Urothelium cell line (cell line): ENCODE measurements around the gene ACSM3.
"Not testable (repeated sequence)": the region's sequence is repeated elsewhere in the genome, so short reads cannot be mapped to it uniquely, and the experiment has no call there.

Experiments used
- DNase-seq: peaks from one replicate; pipeline ENCODE4 v3.0.0; 2011; ENCODE audit warnings: low spot score, mixed read lengths
- FAIRE-seq: peaks from 2 replicates; lab custom pipeline; 2011; peaks lifted over from hg19 to GRCh38; lab: Jason Lieb, UNC

Gene ACSM3

DNA sequence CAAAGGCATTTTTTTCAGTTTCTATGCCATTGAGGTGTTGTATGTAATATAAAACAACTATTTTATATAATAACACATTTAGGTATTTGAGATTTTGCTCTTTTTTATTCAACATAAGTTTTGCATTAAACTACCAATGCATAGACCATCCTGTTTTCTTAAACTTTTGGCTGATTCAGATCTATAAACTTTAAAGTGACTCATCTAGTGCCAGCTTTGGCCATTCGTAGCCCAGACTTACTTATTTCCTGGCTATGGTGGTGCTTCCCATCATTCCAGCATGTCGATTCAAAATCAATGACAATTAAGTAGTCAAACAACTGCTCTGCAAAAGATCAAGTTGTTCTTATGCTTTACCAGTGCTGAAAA is 39.4 kb downstream of the ACSM3 start:
- no peak for DNase-seq
- FAIRE-seq: no peak

DNA sequence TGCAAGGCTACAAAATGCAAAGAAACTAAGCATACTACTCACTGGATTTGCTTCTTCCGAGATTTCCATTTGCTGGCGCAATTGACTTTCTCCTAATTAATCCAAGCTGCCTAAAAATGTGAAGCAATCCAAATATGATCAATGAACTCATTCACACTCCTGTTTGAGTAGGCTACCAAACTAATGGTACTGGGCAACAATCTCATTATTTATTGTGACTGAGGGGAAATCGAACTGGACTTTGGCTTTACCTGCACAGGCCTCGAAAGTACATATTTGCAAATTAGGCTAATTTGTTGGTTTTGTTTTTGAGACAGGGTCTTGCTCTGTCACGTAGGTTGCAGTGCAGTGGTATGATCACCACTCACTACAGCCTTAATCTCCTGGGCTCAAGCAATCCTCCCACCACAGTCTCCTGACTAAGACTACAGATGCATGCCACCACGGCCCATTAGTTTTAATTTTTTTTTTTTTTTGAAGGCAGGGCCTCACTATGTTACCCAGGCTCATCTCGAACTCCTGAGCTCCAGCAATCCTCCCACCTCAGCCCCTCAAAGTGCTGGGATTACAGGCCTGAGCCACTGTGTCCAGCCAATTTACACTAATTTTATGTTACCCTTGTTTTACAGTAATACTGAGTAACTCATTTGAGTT is 39.9 kb downstream of the ACSM3 start:
- FAIRE-seq (no peak), DNase-seq (no peak)

- not testable (repeated sequence) for DNase-seq
Observed at GRCh38 chr16:20805684-20806167, 41.9 kb downstream of the ACSM3 start.

DNA sequence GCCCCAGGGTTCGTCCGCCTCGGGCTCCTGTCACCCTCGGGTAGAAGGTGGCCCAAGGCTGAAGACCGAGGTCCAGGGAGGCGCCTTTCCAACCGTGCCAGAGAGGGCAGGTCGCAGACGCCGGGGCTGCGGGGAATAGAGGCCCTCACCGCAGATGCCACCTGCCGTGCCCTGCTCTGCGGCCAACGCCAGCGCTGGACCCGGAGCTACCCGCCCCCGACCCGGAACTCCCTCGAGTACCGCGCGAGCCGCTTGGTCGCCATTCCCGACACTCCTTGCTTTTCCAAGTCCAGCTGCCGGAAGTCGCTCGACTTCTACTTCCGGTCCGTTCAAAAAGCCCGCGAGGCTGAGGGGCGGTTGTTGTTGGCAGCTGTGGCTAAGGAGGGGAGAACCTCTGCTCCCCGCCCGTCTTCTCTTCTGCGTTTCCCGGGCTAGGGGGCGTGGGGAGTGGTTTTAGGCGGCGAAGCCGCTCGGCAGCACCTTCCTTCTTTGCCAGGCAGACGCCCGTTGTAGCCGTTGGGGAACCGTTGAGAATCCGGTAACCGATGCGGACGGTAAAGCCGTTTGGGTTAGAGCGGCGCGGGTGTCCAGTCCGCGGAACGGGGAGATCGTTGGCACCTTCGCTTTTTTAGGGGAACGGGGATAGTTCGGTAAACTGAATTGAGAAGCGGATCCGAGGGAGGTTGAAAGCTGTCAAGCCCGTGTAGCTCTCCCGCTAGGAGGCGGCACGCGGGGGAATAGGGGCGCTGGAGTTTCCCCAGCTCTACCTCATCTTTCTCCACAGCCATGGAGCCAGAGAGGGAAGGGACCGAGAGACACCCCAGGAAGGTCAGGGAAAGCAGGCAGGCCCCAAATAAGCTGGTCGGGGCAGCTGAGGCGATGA is 42.6 kb downstream of the ACSM3 start, which contains the start of the genes ERI2 and REXO5:
TSS of gene ERI2 (minus strand) at position 305 of the 883 bp plus-strand sequence. CDS start at position 263, 42 bp downstream.
TSS of gene REXO5 (plus strand) at position 360 of the 883 bp plus-strand sequence. CDS start at position 787, 427 bp downstream.
- FAIRE-seq (no peak), DNase-seq (peak; percentile 92)

More at GRCh38 chr16:20805684-20806167, 41.9 kb downstream of the ACSM3 start:
- FAIRE-seq: not testable (repeated sequence)

DNA sequence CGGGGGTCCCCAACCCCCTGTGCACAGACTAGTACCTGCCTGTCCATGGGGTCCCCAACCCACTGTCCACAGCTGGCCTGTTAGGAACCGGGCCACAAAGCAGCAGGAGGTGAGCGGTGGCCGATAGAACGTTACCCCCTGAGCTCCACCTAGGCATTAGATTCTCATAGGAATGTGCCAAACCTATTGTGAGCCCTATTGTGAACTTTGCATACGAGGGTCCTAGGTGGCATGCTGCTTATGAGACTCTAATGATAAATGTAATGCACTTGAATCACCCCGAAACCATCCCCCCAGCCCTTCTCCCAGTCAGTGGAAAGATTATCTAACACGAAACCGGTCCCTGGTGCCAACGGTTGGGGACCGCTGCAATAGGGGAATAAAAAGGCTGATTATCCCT is 44.0 kb downstream of the ACSM3 start:
- FAIRE-seq: no peak
- DNase-seq: no peak

- FAIRE-seq (no peak), DNase-seq (no peak)
Observed at GRCh38 chr16:20811889-20812439, 48.1 kb downstream of the ACSM3 start.

DNA sequence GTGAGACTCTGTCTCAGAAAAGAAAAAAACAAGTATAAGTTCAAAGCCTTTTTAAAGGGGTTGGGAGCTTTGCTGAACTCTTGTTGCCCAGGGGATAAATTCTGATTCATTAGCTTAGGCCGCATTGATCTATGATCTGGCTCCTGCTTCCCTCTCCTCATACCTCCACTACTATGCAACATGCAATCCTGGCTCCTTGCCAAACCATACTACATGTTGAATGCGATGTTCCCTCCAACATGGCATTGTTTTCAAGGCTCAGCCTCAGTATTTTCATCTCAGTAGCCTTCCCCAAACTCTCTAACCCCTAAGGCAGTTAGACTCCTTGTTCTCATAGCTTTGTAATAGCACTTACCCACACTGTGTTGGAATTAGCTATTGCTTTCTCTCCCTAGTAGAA is 48.7 kb downstream of the ACSM3 start:
- DNase-seq (no peak), FAIRE-seq (peak; percentile 46)

- no peak for DNase-seq
- FAIRE-seq: no peak
Observed at GRCh38 chr16:20814784-20815183, 51.0 kb downstream of the ACSM3 start.

DNA sequence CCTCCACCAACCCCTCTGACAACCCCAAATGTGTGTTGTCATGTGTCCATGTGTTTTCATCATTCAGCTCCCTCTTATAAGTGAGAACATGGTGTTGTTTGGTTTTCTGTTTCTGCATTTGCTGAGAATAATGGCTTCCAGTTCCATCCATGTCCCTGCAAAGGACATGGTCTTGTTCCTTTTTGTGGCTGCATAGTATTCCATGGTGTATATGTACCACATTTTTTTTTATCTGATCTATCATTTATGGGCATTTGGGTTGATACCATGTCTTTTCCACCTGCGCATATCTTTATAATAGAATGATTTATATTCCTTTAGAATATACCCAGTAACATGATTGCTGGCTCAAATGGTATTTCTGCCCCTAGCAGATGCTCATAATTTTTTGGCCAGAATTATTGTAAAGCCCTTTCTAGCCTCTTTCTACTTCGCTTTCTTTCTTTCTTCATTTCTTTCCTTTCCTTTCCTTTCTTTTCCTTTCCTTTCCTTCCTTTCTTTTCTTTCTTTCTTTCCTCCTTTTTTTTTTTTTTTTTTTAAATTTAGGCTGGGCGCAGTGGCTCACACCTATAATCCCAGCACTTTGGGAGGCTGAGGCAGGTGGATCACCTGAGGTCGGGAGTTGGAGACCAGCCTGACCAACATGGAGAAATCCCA is 55.2 kb downstream of the ACSM3 start:
- DNase-seq: no peak
- FAIRE-seq: no peak

DNA sequence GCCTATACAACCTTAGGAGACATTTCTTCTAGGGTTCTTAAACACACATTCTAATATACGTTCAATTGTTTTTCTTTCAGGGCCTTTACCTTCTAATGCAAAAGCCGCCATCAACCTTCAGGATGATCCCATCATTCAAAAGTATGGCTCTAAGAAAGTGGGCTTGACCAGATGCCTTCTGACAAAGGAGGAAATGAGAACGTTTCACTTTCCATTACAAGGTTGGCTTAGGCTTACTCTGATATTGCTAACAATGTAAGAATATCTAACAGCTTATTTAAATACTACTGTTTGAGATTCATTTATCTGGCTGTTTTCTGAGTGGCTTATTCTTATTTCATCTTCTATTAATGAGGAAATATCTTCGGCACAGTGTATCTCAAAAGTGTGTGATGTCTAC is 57.9 kb downstream of the ACSM3 start:
- DNase-seq (no peak), FAIRE-seq (no peak)

GRCh38 chr16:20822521-20823325 is 58.9 kb downstream of the ACSM3 start:
- FAIRE-seq (no peak), DNase-seq (no peak)

DNA sequence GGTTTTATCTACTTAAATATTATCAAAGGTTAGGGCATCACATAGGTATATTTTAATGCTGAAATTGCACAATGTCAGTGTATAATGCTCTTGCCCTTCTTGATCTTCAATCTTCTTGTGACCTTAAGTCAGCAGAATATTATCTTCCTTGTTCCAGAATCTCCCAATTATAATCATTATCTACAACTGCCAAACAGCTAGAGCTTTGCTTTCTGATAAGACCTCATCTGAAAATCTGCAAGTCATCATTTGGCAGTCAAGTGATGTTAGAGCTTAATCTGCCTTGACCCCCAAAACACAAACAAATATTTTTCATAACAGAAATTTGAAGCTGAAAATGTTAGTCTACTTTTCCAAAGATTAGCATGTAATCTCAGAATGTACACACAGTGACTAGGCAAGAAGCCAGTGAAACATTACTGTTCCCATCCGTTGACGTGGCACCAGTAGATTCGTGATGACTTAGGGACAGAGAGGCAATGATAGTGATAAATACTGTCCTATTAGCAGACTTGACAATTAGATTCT is 62.3 kb downstream of the ACSM3 start:
- no peak for FAIRE-seq

GRCh38 chr16:20829536-20829935 is 65.7 kb downstream of the ACSM3 start:
- DNase-seq: no peak
- FAIRE-seq: no peak

More for the DNA sequence above, 62.3 kb downstream of the ACSM3 start:
- no peak for DNase-seq

DNA sequence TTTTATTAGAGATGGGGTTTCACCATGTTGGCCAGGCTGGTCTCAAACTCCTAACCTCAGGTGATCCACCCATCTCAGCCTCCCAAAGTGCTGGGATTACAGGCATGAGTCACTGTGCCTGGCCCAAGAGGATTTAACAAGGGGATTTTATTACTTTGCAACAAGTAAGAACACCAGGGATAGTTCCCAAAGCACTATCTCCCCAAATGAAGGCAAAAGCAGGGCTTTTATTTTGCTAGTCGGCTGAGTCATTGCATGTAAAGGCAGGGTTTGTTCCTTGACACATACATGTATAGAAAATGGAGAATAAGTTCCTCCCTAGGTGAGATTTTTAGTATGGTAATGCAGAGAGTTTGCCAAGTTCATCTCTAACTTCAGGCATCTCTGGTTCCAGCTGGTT is 66.6 kb downstream of the ACSM3 start:
- DNase-seq (no peak), FAIRE-seq (no peak)

DNA sequence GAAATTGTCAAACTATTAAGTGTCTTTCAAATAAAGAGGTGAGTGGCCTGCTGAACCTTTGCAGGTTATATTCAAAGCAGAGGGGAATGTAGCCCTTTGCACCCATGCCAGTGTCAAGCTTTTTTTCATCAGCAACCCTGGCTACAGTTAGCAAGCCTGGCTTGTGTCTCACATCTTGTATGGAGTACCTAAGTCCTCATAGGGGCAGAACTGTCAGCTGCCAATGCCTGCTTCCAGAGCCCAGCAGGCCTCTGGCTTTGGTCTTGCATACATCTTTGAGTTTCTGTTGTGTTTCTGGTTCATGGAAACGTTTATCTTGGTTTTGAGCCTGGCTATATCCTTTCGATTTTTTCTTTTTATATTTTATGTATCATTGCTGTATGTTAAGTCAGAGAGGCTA is 69.3 kb downstream of the ACSM3 start:
- FAIRE-seq: no peak
- no peak for DNase-seq

DNA sequence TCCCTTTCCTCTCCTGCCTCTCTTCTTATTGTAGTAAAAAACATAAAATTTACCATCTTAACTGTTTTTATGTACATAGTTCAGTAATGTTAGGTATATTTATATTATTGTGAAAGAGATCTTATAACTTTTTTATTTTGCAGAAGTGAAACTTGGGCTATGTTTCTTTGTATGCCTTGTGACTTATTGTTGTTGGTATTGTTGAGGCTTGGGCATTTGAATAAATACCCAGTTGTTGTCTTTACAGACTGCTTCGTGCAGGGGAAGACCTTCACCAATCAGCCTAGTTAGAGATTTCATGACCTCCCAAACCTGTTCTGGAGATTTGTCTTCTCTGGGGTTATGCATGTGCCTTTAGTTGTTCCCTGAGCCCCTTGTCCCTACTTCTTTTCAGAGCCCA is 74.4 kb downstream of the ACSM3 start:
- FAIRE-seq (no peak), DNase-seq (no peak)

DNA sequence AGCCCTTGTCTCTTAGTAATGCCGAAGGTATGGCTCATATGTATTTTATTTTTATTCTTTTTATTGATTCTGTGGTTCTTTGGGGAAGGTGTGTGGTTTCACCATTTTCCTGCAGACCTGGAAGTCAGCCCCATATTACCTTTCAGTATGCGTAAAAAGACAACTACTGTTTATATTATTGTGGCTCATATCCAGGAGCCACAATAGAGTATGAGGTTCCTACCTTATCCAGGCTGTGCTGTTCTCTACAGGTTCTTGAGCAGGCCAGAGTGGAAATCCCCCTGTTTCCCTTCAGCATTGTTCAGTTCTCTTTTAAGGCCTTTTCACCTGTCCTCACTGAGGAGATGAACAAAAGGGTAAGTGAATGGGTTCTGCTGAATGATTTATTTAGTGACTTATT is 75.7 kb downstream of the ACSM3 start:
- no peak for DNase-seq
- no peak for FAIRE-seq

DNA sequence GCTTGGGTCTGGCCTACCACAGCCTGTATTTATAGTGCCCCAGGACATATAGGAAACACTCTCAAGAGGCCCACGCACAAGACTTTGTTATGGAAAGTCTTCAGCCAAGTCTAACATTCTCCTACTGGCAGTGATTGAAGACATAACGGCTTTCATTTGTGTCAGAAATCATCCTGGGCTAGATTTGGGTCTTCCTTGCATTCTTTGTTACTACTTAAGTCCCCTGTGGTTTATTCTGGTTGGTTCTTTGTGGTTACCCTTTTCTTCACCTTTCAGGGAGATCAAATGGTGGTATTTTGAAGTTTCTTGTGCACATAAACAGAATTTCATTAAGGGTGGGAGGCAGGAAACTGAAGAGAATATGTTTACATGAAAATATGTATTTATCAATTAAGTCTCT is 80.2 kb downstream of the ACSM3 start:
- FAIRE-seq: no peak
- DNase-seq: no peak

DNA sequence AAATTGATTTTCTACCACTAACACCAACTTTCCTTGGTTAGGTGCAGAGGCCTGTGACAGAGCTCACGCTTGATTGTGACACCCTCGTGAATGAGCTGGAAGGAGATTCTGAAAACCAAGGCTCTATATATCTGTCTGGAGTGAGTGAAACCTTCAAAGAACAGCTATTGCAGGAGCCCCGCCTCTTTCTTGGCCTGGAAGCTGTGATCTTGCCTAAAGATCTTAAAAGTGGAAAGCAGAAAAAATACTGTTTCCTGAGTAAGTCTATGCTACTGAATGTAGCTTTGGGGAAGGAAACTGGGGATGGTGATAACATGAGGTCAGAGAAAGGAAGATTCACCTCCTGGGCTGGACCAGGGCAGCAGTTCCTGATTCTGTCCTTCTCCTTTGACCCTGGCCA is 80.8 kb downstream of the ACSM3 start:
- no peak for FAIRE-seq
- DNase-seq: no peak

DNA sequence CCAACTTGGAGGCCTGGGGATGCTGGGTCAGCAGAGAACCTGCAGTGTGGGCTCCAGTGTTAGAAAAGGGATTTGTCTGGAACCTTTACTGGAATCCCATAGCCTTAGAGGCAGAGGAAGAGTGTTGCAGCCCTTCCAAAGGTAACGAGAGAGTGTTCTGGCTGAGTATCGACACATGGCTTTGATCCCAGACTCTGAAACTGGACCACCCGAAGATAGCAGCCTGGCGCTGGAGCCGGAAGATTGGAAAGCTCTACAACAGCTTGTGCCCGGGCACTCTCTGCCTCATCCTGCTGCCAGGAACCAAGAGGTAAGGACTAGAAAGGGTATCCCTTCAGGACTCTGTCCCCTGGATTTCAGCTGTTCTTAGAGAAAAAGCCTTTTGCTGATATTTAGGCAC is 82.2 kb downstream of the ACSM3 start:
- DNase-seq (no peak), FAIRE-seq (no peak)
